Type B pancreatic cell (in vitro differentiated cells): Measurements from ENCODE around the gene OR4D2. TPM values are rescaled to one million over a fixed set of nuclear protein-coding genes. Genes with fewer than 3 reads are reported as not detected.

ENCODE experiments used
- DNase-seq: peaks from one replicate; pipeline ENCODE4 v3.0.0; 2021; ENCODE audit warnings: mixed read lengths; ENCODE audit not compliant: unreplicated experiment; ENCODE audit errors: extremely low spot score
- H3K27ac Mint-ChIP-seq: 2 replicates; pipeline ENCODE4 v1.8.0; 2021; ENCODE audit warnings: mild to moderate bottlenecking, mixed read lengths
- H3K27me3 Mint-ChIP-seq: 2 replicates; pipeline ENCODE4 v1.8.0; 2021; ENCODE audit warnings: mixed read lengths
- H3K36me3 Mint-ChIP-seq: 2 replicates; pipeline ENCODE4 v1.8.0; 2021; ENCODE audit warnings: mixed read lengths
- H3K4me1 Mint-ChIP-seq: one replicate; pipeline ENCODE4 v1.8.0; 2021; ENCODE audit warnings: mixed read lengths; ENCODE audit not compliant: unreplicated experiment
- H3K4me3 Mint-ChIP-seq: 2 replicates; pipeline ENCODE4 v1.8.0; 2021; ENCODE audit warnings: mild to moderate bottlenecking, mixed read lengths
- H3K9me3 Mint-ChIP-seq: 2 replicates; pipeline ENCODE4 v1.8.0; 2021; ENCODE audit warnings: mixed read lengths
- total RNA-seq: library from RNA; stranded (reverse); gene quantifications from 2 replicates; pipeline ENCODE4 v1.2.1, GENCODE V29; 2021; ENCODE audit warnings: low replicate concordance
- TF ChIP-seq, protein P1 (sequence below): fragments of 200-600 bp; sonication (generic); conservative IDR thresholded peaks from 2 replicates; pipeline ENCODE4 v1.5.0; 2021; ENCODE audit warnings: antibody characterized with exemption, mild to moderate bottlenecking

Gene OR4D2
- total RNA-seq, 1 donor from 2014 or later, result not detected

DNA sequence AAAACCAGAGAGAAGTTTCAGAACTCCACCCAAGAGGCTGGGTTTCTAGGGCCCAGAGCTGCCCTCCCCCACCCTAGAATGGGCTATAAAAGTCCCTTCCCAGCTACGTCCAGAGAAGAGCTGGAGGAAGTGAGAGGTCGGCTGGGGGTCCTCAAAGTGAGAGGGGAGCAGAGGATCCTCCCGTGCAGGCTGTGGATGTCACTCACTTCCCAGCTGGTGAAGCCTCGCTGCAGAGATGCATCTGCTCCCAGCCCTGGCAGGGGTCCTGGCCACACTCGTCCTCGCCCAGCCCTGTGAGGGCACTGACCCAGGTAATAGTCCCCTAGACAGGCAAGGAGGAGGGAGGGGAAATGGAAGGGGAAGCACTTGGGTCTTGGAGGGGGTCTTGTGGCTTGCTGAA is 25.8 kb downstream of the OR4D2 start, which contains the start of gene EPX:
TSS of gene EPX (plus strand) at position 115 of the 400 bp plus-strand sequence. CDS start at position 236, 121 bp downstream.
- peaks cover 62% of the 10 kb centered on the region for H3K27me3 Mint-ChIP-seq
- no peak for DNase-seq
- no peak within 1 kb of the TSS for H3K4me3 Mint-ChIP-seq
- TF ChIP-seq, protein P1, sequence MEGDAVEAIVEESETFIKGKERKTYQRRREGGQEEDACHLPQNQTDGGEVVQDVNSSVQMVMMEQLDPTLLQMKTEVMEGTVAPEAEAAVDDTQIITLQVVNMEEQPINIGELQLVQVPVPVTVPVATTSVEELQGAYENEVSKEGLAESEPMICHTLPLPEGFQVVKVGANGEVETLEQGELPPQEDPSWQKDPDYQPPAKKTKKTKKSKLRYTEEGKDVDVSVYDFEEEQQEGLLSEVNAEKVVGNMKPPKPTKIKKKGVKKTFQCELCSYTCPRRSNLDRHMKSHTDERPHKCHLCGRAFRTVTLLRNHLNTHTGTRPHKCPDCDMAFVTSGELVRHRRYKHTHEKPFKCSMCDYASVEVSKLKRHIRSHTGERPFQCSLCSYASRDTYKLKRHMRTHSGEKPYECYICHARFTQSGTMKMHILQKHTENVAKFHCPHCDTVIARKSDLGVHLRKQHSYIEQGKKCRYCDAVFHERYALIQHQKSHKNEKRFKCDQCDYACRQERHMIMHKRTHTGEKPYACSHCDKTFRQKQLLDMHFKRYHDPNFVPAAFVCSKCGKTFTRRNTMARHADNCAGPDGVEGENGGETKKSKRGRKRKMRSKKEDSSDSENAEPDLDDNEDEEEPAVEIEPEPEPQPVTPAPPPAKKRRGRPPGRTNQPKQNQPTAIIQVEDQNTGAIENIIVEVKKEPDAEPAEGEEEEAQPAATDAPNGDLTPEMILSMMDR, result no peak
- no peaks in the 10 kb centered on the region for H3K4me1 Mint-ChIP-seq
- H3K27ac Mint-ChIP-seq, result no peak within 1 kb of the TSS
- H3K9me3 Mint-ChIP-seq, result no peaks in the 10 kb centered on the region
- H3K36me3 Mint-ChIP-seq, result no peaks in the 10 kb centered on the region

DNA sequence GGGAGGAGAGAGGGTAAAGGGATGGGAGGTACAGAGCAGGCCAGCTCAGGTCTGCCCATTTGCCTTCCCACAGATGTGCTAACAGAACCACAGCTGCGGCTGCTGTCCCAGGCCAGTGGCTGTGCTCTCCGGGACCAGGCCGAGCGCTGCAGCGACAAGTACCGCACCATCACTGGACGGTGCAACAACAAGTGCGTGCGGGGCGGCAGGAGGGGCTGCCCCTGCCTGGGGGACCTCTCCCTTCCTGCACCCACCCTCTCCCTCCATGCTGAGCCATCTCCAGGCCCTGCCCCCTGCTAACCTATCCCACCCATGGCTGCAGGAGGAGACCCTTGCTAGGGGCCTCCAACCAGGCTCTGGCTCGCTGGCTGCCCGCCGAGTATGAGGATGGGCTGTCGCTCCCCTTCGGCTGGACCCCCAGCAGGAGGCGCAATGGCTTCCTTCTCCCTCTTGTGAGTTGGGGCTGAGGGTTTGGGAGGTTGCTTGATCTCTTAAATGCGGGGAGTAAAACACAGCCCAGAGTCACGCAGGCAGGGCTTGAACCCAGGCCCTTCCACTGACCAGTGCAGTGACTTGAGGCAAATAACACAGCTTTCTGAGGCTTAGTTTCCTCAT is 27.0 kb downstream of the OR4D2 start:
- Mint-ChIP-seq H3K4me1 (no peaks in the 10 kb centered on the region), H3K4me3 (no peak overlapping the region), H3K27me3 (peaks cover 62% of the 10 kb centered on the region), H3K27ac (no peak overlapping the region), H3K9me3 (no peaks in the 10 kb centered on the region), H3K36me3 (no peaks in the 10 kb centered on the region)
- TF ChIP-seq, protein P1, result no peak
- no peak for DNase-seq

DNA sequence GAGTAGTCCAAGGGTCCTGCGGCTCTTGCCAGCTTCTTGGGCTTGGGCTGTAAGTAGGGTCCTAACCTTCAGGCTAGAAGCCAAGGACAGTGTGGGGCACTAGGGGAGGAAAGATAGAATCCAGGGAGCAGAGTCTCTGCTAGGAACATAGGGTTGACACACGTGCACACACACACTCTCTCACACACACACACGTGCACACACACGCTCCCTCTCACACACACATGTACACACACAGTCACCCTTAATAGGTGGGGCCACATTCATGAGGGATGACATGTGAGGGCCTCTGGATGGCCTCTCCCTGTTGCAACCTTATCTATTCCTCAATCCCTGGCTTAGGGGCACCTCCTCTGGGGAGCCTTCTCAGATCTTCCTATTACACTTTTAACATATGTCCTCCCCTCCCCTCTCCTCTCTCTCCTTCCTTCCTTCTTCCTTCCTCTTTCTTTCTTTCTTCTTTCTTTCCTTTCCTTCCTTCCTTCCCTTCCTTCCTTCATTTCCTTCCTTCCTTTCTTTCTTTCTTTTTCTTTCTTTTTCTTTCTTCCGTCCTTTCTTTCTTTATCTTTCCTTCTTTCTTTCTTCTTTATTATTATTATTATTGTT is 28.8 kb downstream of the OR4D2 start:
- Mint-ChIP-seq H3K9me3 (no peaks in the 10 kb centered on the region), H3K4me3 (no peak overlapping the region), H3K27ac (no peak overlapping the region), H3K27me3 (peaks cover 61% of the 10 kb centered on the region), H3K4me1 (no peaks in the 10 kb centered on the region), H3K36me3 (no peaks in the 10 kb centered on the region)
- TF ChIP-seq, protein P1, result no peak
- DNase-seq, result no peak

DNA sequence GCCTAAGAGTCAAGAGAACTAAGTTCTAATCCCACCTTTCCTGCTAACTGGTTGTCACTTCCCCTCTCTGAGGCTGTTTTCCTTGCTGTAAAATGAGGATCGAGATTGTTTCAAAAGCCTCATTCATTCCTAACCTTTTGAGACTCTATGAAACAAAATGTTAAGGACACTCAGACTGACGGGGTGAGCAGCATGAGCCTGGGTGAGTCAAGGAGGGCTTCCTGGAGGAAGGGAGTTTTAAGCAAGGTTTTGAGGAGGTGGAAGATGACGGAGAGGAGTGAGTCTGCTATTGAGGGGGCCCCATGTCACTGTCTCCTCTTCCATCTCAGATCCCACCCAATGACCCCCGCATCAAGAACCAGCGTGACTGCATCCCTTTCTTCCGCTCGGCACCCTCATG is 29.8 kb downstream of the OR4D2 start:
- no peak overlapping the region for H3K4me3 Mint-ChIP-seq

DNA sequence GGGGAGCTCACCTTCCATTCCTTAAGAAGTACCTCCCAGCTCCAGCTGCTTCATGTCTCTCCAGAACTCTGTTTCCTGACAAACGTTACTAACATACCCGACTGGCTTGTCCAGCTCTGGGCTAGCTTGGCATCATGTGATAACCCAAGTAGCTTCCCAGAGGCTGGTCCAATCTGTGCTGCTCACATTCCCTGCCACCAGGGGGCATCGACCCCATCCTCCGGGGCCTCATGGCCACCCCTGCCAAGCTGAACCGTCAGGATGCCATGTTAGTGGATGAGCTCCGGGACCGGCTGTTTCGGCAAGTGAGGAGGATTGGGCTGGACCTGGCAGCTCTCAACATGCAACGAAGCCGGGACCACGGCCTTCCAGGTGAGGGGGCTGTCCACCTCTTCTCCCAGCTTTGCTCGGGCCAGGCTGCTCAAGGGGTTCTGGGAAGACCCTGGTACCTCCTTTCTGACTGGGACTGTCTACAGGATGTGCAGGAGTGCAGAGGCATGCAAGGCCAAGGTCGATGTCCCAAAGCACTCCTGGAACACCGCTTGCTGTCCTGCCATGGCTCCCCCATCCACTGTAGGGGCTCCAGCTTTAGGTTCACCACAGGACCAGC is 33.3 kb downstream of the OR4D2 start:
- H3K27me3 Mint-ChIP-seq, result peaks cover 40% of the 10 kb centered on the region
- TF ChIP-seq, protein P1, result peak; percentile 77
- H3K9me3 Mint-ChIP-seq, result no peaks in the 10 kb centered on the region
- H3K27ac Mint-ChIP-seq, result no peak overlapping the region
- no peak overlapping the region for H3K4me3 Mint-ChIP-seq
- DNase-seq, result no peak
- no peaks in the 10 kb centered on the region for H3K36me3 Mint-ChIP-seq
- no peaks in the 10 kb centered on the region for H3K4me1 Mint-ChIP-seq

More for the DNA sequence above, 29.8 kb downstream of the OR4D2 start:
- no peaks in the 10 kb centered on the region for H3K4me1 Mint-ChIP-seq
- TF ChIP-seq, protein P1, result no peak
- no peaks in the 10 kb centered on the region for H3K36me3 Mint-ChIP-seq
- no peak overlapping the region for H3K27ac Mint-ChIP-seq
- H3K9me3 Mint-ChIP-seq, result no peaks in the 10 kb centered on the region
- DNase-seq, result no peak
- H3K27me3 Mint-ChIP-seq, result peaks cover 55% of the 10 kb centered on the region
